Measurements from ENCODE around the gene SOX5.
"Not testable (repeated sequence)": the region's sequence is repeated elsewhere in the genome, so short reads cannot be mapped to it uniquely, and the experiment has no call there.

The SOX5 gene

DNA sequence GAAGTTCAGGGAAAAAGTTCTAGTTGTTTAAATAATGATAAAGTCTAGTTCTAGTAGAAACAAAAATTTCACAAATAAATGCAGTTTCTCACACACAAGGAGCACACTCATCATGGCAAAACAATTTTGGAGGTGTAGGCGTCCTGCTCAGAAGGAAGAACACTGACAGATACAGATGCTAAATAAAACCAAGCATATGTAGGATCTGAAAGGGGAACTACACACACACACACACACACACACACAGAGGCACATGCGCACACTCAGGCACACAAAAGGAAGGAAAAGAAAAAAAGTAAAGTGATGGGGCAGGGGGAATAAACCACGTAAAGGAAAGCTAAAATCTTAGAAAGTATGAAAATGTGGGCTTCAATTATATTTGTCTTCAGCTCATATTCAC is 117.7 kb downstream of the SOX5 start:
- no peak for DNase-seq

DNA sequence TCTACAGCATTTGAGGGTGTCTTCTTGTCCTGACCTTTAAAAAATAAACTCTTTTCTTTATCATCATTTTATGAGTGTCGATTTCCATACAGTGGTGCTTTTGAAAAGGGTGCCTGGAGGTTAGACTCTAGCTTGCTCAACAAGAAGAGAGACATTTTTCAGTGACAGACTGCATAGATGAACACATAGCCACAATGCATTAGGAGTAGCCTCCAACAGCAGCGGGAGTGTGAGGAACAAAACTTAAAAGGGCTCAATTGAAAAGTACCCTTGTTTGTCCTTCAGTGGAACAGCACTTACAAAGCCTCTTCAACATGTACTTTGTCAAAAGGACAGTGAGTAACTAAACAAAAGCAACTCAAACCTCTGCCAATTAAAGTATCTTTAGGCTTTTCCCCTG is 119.3 kb downstream of the SOX5 start:
- DNase-seq, result no peak

DNA sequence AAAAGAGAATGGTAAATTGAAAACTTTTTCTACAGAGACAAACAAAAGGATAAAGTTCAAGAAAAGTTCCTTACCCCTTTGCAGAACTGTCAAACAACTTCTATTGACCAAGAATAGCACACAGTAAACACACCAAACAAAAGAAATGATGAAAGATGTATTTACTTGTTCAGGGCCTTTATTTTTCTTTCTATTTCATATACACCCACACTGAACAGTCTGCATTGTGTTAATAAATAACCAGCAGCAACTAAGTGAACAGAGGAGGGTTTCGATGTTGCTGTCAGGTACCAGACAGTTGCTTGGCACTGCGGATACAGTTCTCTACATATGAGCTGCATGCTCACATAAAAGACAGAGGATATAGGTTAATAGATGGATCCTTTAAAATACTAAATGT is 122.1 kb downstream of the SOX5 start:
- no peak for DNase-seq

DNA sequence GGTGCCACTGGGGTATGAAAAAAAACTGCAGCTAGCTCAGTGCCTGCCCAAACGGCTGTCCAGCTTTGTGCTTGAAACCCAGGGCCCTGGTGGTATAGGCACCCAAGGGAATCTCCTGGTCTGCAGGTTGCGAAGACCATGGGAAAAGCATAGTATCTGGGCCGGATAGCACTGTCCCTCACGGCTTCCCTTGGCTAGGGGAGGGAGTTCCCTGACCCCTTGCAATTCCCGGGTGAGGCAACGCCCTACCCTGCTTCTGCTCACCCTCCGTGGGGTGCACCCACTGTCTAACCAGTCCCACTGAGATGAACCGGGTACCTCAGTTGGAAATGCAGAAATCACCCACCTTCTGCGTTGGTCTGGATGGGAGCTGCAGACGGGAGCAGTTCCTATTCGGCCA is 124.3 kb downstream of the SOX5 start:
- not testable (repeated sequence) for DNase-seq

DNA sequence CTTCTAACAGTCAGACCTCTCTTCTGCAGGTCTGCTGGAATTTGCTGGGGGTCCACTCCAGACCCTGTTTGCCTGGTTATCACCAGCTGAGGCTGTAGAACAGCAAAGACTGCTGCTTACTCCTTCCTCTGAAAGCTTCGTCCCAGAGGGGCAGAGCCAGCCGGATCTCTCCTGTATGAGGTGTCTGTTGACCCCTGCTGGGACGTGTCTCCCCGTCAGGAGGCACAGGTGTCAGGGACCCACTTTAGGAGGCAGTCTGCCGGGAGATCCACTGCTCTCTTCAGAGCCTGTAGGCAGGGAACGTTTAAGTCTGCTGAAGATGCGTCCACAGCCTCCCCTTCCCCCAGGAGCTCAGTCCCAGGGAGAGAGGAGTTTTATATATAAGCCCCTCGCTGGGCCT is 125.1 kb downstream of the SOX5 start:
- no peak for DNase-seq

DNA sequence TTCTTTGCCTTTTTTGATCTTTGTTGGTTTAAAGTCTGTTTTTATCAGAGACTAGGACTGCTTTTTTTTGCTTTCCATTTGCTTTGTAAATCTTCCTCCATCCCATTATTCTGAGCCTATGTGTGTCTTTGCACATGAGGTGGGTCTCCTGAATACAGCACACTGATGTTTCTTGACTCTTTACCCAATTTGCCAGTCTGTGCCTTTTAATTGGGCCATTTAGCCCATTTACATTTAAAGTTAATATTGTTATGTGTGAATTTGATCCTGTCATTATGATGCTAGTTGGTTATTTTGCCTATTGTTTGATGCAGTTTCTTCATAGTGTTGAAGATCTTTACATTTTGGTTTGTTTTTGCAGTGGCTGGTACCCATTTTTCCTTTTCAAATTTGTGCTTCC is 126.6 kb downstream of the SOX5 start:
- DNase-seq, result not testable (repeated sequence)

DNA sequence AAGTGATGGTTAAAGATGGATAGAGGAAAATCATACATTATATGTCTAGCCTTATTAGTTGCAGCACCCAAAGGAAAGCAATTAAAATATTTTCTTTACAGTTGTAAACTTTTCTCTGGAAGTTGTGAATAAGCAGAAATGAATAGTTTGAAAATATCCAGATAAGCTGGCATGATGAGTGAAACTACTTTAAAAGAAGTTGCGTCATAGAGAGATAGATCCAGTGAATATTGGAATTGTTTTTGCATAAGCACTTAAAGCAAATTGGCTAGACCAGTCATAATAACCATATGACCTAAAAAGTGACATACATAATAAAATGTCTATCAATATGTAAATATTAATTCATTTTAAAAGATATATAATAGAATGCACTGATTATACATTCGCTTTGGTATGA is 132.1 kb downstream of the SOX5 start:
- DNase-seq, result no peak

DNA sequence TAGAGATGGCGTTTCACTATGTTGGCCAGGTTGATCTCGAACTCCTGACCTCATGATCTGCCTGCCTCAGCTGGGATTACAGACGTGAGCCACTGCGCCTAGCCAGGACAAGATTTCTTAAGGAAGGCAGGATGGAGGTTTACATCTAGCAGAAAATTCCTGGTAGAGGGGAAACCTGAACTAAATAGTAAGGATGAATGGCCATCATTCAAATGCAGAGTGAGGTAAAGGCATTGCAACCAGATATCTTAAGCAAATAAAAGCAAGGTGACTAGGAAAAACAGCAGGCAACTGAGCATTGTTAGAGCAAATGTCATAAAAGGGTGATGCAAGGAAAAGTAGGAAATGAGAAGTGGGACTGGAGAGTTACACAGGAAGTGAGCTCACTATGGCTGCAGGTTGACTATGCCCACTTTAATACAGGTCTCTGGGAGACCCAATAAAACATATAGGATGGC is 133.0 kb downstream of the SOX5 start:
- DNase-seq, result no peak

DNA sequence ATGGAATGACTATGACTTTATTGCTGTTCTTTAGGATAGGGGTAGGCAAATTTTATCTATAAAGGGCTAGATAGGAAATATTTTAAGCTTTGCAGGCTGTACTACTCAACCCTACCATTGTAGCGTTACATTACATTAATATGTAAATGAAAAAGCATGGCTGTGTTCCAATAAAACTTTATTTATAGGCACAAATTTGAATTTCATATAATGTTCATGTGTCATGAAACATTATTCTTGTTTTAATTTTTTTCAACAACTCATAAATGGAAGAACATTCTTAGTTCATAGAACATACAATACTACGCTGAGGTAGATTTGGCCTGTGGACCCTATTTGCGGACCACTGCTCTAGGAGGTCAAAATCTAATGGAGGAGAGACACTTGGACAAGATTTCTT is 133.7 kb downstream of the SOX5 start:
- no peak for DNase-seq

DNA sequence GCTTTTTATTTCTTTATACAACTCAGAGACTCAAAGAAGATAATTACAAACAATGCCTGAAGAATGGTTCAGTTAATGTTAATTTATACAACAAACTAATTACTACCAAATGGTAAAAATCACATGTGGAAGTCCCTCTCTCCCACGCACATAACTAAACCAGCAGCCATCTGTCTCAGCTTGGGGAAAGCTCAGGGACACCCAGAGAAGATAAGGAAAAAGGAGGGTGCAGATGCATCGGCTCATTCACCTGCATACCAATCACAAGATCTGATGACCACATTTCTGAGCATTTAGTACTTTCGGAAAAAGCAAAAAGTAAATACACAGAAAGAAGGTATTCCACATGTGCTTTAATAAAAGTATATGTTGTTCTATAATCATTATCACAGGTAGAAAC is 136.3 kb downstream of the SOX5 start:
- DNase-seq, result no peak

DNA sequence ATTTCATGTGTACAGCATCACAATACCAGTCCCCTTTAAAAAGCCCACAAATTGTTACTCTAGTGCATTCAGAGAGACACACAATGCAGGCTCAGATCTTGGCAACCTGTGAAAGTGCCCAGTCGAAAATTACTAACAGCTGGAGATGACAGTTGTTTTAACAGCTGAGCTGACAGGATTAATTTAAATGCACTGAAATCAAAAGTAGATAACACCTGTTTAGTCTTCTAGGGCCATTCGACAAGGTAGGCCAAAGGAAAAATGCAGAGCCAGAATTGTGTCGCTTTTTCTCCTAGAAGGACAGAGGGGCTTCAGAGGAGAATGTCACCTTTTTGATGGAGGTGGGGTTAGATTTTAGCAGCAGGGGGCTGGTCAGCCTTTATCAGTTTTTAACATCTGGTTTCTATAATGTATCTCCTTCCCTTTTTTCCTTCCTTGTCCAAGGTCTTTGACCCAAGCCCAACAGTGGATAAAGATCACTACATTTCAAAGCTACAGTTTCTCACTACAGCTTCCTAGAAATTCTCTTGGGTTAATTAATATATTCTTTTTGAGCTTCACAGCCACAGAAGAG is 139.1 kb downstream of the SOX5 start:
- no peak for DNase-seq

DNA sequence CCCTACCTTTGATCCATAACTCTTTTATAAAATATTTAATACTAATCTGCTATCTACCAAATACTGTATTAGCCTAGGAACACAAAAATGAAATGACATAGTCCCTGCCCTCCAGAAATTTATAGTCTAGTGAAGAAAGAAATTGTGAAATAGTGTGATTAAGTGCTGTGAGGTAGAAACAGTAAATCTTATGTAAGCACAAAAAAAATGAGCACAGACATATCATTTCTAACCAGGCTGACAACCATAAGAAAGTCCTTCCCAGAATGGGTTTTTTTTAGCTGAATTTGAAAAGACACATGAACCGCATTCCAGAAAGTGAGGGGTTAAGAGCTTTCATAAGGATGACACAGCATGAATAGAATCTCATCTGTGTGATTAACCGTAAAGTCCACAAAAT is 145.9 kb downstream of the SOX5 start:
- DNase-seq, result no peak

DNA sequence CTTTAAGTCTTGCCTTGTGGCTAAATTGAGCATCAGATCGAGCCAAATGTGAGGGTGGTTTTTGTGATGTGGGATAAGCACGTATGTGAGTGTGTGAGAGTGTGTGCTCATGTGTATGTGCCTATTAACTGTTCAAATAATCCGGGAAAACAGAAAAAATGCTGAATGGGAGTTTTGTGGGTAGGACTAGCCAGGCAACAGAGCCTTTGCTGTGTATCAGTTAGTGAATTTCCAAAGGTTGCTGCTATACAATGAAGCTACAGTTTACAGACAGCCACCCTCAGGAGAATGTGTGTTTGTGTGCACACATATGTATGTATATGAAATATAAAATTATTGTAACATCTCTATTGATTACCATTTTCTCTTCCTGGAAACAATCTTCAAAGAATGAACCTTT is 154.0 kb downstream of the SOX5 start:
- no peak for DNase-seq

DNA sequence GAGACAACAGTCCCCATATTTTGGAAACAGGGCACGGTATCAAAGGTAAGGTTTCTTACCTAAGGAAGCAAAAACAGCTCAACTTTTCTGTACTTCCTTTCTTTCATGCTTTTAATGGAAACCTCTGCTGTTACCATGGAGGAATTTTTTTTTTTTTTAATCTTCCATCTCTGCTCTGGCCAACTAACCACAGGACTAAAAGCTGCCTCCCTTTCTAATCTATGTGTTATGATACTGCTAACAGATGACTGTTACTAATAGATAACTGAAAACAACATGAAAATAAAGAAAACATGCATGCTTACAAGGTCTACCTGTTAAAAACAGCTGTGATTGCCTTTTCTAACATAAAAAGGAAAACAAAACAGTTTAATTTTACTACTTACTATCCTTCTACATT is 168.4 kb downstream of the SOX5 start:
- no peak for DNase-seq

DNA sequence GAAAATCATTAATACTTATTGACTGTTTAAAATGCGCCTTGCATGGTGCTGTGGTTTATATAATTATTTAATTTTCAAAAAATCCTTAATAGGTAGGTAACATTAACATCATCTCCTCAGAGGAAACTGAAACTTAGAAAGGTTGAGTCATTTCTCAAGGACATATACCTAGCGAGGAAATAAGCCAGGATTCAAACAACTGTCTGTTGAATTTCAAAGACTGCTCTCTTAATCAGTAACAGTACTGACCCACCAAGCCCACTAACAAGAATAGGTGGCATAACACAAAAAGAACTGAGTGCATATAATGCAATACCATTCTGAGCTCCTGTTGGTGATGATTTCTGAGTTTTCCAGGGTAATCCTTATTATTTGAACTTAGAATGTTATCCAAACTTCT is 174.3 kb downstream of the SOX5 start:
- no peak for DNase-seq

DNA sequence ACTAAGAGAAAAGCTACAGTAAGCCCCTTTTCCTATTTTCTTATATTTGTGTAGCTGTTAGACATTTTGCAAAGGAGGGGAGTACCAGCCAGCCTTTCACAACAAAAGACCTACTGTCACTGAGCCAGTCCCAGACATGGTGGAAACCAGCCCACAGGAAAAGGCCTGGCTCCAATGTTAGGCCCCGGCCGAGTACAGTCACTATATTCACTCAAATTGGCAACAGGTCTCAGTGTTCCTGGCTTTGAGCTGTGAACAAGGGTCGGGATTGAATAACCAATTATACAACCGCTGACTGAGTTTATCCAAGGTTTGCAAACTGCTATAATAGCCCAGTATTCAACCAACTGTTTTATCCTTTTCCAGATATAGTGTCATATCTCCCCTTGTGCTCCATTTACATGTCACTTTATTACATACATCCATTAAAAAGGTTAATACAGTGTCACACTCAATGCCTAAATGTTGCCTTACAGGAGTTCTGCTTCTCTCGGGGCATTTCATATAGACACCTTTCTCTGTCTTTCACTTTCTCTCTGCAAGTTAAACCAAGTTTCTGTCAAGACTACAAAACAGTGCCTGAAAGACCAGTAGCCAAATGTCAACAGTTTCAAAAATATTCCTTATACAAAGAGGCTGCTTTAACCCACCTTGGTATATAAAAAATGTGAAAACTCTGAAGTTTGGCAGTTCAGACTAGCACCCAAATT is 178.1 kb downstream of the SOX5 start:
- DNase-seq, result peak in 13 of 14 donors; percentile 1 to 83 (median 60)

DNA sequence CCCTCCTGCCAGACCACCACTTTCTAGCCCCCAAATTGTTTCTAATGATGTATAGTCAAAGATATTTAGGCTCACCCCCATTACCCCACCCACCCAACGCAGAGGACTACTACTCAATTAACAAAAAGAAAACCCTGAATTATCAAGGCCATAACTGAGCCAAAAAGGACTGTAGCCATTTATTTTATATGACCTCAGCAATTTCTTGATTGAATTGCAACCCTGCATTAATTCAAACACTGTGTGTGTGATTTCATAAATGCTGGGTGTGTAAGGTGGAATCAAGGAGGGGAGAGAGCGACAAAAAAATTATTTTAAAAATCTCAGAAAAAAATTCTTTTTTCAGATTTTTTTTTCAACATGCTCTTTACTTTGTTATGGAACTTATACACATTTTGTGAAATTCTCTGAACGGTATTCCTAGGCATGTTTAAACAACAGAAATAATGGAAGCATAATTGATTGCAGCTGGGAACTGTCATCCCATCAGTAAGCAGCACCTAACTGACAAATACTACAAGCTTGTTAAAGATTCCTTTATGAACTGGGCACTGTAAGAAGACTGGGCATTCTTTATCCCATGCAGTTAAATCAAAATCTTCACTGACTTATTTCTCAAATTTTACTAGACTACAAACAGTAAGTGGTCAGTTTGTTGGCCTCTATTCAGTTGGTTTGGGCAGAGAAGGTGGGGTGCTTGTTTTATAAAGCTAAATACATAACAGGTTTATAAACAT is 179.1 kb downstream of the SOX5 start:
- DNase-seq, result no peak

DNA sequence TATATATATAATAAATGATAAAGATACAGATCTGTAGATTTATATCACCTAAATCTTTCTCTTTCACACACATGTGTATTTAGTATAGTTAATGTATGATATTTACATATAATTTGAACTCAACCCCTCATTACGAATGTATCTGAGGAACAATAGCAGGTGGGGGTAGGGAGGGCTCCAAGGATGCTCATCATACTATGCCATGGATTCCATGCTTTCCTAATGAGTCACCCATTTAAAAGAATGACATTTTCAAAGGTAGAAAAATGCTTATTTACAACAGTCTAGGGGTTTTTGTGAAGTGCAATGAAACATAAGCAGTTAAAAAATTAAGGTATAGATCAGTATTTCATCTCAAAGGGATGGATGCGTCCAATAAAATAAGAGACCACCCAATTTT is 181.6 kb downstream of the SOX5 start:
- DNase-seq, result no peak

DNA sequence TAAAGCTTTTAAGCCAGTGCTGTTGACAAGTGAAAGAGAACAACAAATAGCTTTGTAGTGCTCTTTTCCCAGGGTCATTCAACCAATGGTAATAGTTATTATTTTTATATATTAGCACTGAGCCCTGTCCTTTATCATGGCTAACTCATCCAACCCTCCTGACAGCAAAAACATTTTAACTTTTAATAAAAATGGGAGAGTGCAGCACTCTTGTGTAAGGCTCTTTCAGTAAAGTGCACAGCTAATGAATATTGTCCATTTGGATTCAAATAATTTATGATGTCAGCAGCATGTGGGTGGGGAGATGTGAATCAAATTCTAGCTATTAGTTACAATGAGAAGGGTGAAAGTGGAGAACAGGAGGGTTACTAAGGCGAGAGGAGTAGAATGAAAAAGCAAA is 185.7 kb downstream of the SOX5 start:
- no peak for DNase-seq

DNA sequence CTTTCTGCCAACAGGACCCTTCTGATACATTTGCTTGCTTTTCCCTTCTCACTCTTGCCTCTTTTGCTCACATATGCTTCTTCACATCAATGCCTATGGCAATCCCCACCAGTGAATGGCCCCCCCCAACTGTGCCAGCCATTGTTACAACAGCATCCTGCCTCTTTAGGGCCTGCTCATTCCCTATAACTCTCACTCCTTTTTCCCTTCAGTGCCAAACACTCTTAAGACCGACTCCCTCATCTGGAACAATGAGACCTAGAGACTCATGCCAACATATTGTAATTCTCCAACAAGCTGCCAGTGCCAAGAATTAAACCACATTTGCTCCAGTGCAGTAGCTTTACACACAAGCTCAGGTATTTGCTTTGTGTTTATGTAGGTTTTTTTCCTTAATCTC is 189.0 kb downstream of the SOX5 start:
- DNase-seq, result no peak

DNA sequence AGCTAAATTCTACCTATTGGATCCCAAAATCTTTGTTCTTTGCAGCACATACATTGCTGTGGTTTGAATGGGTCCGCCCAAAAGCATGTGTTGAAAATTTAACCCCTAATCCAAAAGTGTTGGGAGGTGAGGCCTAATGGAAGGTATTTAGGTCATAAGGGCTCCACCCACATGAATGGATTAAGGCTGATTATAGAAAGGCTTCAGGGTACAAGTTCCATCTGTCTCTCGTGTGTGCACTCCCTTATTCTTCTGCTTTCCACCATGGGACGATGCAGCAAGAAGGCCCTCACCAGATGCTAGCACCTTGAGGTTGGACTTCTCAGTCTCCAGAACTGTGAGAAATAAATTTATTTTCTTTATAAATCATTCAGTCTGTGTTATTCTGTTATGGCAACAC is 190.9 kb downstream of the SOX5 start:
- DNase-seq, result no peak

DNA sequence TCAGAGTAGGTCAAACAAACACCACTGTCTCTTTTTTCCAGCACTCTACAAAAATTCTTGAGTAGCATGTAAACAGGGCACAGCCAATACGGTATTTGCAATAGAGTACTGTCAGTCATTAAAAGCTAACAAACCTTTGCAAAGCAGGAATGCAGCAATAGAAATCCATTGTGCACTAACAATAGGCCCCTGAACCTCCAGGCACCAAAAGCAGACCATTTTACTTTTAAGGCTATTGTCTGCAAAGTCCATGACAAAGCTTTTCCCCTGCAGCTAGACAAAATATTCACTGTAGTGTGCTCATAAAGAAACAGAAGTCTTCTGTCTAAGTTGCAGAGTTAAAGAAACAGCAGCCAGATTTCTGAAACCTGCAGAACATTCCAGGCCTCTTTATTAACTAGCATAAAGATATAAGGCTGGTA is 191.9 kb downstream of the SOX5 start:
- no peak for DNase-seq

DNA sequence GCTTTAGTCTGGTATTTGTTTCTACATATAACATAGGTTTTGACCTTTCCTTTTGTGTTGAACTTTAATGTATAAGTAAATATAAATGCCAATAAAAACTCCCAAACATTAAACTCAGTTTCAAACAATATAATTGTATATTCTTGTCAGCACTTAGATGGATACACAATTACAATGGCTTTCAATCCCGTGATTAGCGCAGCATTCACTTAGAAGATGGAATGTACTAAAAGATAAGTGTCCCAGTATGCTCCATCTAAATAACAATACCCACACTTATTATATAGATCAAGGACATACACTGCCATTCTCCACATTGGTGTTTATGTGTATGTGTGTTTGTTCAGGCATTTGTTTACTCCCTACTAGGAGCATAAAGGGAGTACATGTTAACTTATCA is 193.1 kb downstream of the SOX5 start:
- no peak for DNase-seq
